ENCODE results near the gene GABRD.
A peak's percentile ranks its signal among the peaks of the same experiment; 100 is the strongest.

GABRD gene

GRCh38 chr1:2053784-2054376, 34.7 kb downstream of the GABRD start:
- no peak for DNase-seq (ENCODE audit: low spot score)

- no peak for DNase-seq (ENCODE audit: low spot score)
Observed at GRCh38 chr1:2054560-2054959, 35.4 kb downstream of the GABRD start.

- DNase-seq (ENCODE audit: low spot score), result no peak
Observed at GRCh38 chr1:2055911-2056575, 36.9 kb downstream of the GABRD start.

- DNase-seq (ENCODE audit: low spot score), result no peak
Observed at GRCh38 chr1:2056955-2057590, 37.9 kb downstream of the GABRD start.

GRCh38 chr1:2059290-2059953, 40.3 kb downstream of the GABRD start:
- no peak for DNase-seq (ENCODE audit: low spot score)

- no peak for DNase-seq (ENCODE audit: low spot score)
Observed at GRCh38 chr1:2060072-2060471, 40.9 kb downstream of the GABRD start.

GRCh38 chr1:2060535-2060934, 41.4 kb downstream of the GABRD start:
- no peak for DNase-seq (ENCODE audit: low spot score)

GRCh38 chr1:2061065-2061778, 42.1 kb downstream of the GABRD start:
- DNase-seq (ENCODE audit: low spot score), result no peak

- no peak for DNase-seq (ENCODE audit: low spot score)
Observed at GRCh38 chr1:2065699-2066098, 46.6 kb downstream of the GABRD start.

- DNase-seq (ENCODE audit: low spot score), result no peak
Observed at GRCh38 chr1:2067393-2067792, 48.2 kb downstream of the GABRD start.

- DNase-seq (ENCODE audit: low spot score), result no peak
Observed at GRCh38 chr1:2067981-2068380, 48.8 kb downstream of the GABRD start.

GRCh38 chr1:2068951-2069350, 49.8 kb downstream of the GABRD start:
- DNase-seq (ENCODE audit: low spot score), result no peak

- no peak for DNase-seq (ENCODE audit: low spot score)
Observed at GRCh38 chr1:2070016-2070415, 50.9 kb downstream of the GABRD start.

GRCh38 chr1:2070800-2071530, 51.8 kb downstream of the GABRD start:
- no peak for DNase-seq (ENCODE audit: low spot score)

- DNase-seq (ENCODE audit: low spot score), result no peak
Observed at GRCh38 chr1:2072109-2072806, 53.1 kb downstream of the GABRD start.

GRCh38 chr1:2072891-2073290, 53.7 kb downstream of the GABRD start:
- no peak for DNase-seq (ENCODE audit: low spot score)

- DNase-seq (ENCODE audit: low spot score), result peak; percentile 90
Observed at GRCh38 chr1:2073382-2074230, 54.5 kb downstream of the GABRD start.

GRCh38 chr1:2074396-2074795, 55.3 kb downstream of the GABRD start:
- no peak for DNase-seq (ENCODE audit: low spot score)

- DNase-seq (ENCODE audit: low spot score), result peak; percentile 35
Observed at GRCh38 chr1:2074944-2075740, 56.0 kb downstream of the GABRD start.

Measured in AG20443 (cell line).